ENCODE data around the gene MAMSTR. TPM values are rescaled to one million over a fixed set of nuclear protein-coding genes. Genes with fewer than 3 reads are reported as not detected.

Gene MAMSTR
- total RNA-seq, 1 experiment from 2014 or later = 0.34 TPM

- DNase-seq (ENCODE audit: low read depth) = no peak
These were observed 53.7 kb downstream of the MAMSTR start for GRCh38 chr19:48665786-48666185.

GRCh38 chr19:48664476-48664875 lies 55.0 kb downstream of the MAMSTR start:
- DNase-seq (ENCODE audit: low read depth) = no peak

- DNase-seq (ENCODE audit: low read depth) = no peak
These were observed 55.9 kb downstream of the MAMSTR start for GRCh38 chr19:48663667-48664066.

Other genes starting within 250 kb of the MAMSTR start
- under 0.01 TPM in 1 of 2 replicates, not detected in the other for gene LMTK3, start 207.9 kb downstream of the MAMSTR start, total RNA-seq (2014; rRNA removed; shearing (Covaris generic))
- gene SULT2B1, start 167.6 kb downstream of the MAMSTR start, total RNA-seq (2014; rRNA removed; shearing (Covaris generic)) = not detected in 2 replicates
- gene SPACA4, start 113.0 kb downstream of the MAMSTR start, total RNA-seq (2014; rRNA removed; shearing (Covaris generic)) = not detected in 2 replicates
- not detected in 2 replicates for gene FAM83E, start 104.6 kb downstream of the MAMSTR start, total RNA-seq (2014; rRNA removed; shearing (Covaris generic))
- 2,925 and 3,124 TPM in 2 replicates for gene RPL18, start 100.5 kb downstream of the MAMSTR start, total RNA-seq (2014; rRNA removed; shearing (Covaris generic))
- gene SPHK2, start 100.2 kb downstream of the MAMSTR start, total RNA-seq (2014; rRNA removed; shearing (Covaris generic)) = 5.1 and 12.7 TPM in 2 replicates
- gene DBP, start 82.3 kb downstream of the MAMSTR start, total RNA-seq (2014; rRNA removed; shearing (Covaris generic)) = 3.0 and 10.0 TPM in 2 replicates
- gene CA11, start 73.5 kb downstream of the MAMSTR start, total RNA-seq (2014; rRNA removed; shearing (Covaris generic)) = not detected in 2 replicates
- gene NTN5, start 46.7 kb downstream of the MAMSTR start, total RNA-seq (2014; rRNA removed; shearing (Covaris generic)) = not detected in 2 replicates
- gene FUT2, start 23.8 kb downstream of the MAMSTR start, total RNA-seq (2014; rRNA removed; shearing (Covaris generic)) = not detected in 2 replicates
- gene RASIP1, start 20.9 kb upstream of the MAMSTR start, total RNA-seq (2014; rRNA removed; shearing (Covaris generic)) = 0.17 TPM in 1 of 2 replicates, not detected in the other
- gene IZUMO1, start 27.2 kb upstream of the MAMSTR start, total RNA-seq (2014; rRNA removed; shearing (Covaris generic)) = not detected in 2 replicates
- 0.39 TPM in 1 of 2 replicates, not detected in the other for gene FUT1, start 32.9 kb upstream of the MAMSTR start, total RNA-seq (2014; rRNA removed; shearing (Covaris generic))
- gene FGF21, start 35.8 kb upstream of the MAMSTR start, total RNA-seq (2014; rRNA removed; shearing (Covaris generic)) = not detected in 2 replicates
- 29.5 and 36.7 TPM in 2 replicates for gene BCAT2, start 91.3 kb upstream of the MAMSTR start, total RNA-seq (2014; rRNA removed; shearing (Covaris generic))
- 0.69 TPM in 1 of 2 replicates, not detected in the other for gene HSD17B14, start 116.8 kb upstream of the MAMSTR start, total RNA-seq (2014; rRNA removed; shearing (Covaris generic))
- 2.1 and 4.5 TPM in 2 replicates for gene PLEKHA4, start 148.9 kb upstream of the MAMSTR start, total RNA-seq (2014; rRNA removed; shearing (Covaris generic))
- gene PPP1R15A, start 152.7 kb upstream of the MAMSTR start, total RNA-seq (2014; rRNA removed; shearing (Covaris generic)) = 50.7 and 56.2 TPM in 2 replicates
- gene TULP2, start 179.0 kb upstream of the MAMSTR start, total RNA-seq (2014; rRNA removed; shearing (Covaris generic)) = not detected in 2 replicates
- gene NUCB1, start 180.6 kb upstream of the MAMSTR start, total RNA-seq (2014; rRNA removed; shearing (Covaris generic)) = 105 and 106 TPM in 2 replicates
- gene DHDH, start 214.0 kb upstream of the MAMSTR start, total RNA-seq (2014; rRNA removed; shearing (Covaris generic)) = not detected in 2 replicates
- gene BAX, start 235.2 kb upstream of the MAMSTR start, total RNA-seq (2014; rRNA removed; shearing (Covaris generic)) = 43.7 and 54.2 TPM in 2 replicates
- 754 and 855 TPM in 2 replicates for gene FTL, start 245.6 kb upstream of the MAMSTR start, total RNA-seq (2014; rRNA removed; shearing (Covaris generic))

Measured in Daoy (cell line).